T47D (cell line): ENCODE measurements around the gene CENPV.
"Not testable (repeated sequence)": the region's sequence is repeated elsewhere in the genome, so short reads cannot be mapped to it uniquely, and the experiment has no call there.

Experiments used
- DNase-seq, 2 experiments: peaks; one replicate each; pipeline versions ENCODE4 v3.0.0 to v3.0.0-alpha.2; 2011 to 2012; ENCODE audit warnings: low read depth in 1 of 2, low spot score in 1 of 2
- JUND ChIP-seq: IDR thresholded peaks from 2 replicates; pipeline ENCODE4 v1.6.1; 2012; ENCODE audit warnings: low read depth
- in situ Hi-C: cut with HindIII; loops from 2 replicates; pipeline ENCODE4 v1.10.0; 2016; ENCODE audit warnings: low sequenced_read_pairs, low pct_unique_long_range_greater_than_20kb

Gene CENPV

GRCh38 chr17:16353317-16354174 is at the start of gene CENPV:
TSS of gene CENPV (minus strand) at chr17:16353469. CDS start at chr17:16353436, 33 bp downstream.
- peak; percentile 5 to 33 for DNase-seq

DNA sequence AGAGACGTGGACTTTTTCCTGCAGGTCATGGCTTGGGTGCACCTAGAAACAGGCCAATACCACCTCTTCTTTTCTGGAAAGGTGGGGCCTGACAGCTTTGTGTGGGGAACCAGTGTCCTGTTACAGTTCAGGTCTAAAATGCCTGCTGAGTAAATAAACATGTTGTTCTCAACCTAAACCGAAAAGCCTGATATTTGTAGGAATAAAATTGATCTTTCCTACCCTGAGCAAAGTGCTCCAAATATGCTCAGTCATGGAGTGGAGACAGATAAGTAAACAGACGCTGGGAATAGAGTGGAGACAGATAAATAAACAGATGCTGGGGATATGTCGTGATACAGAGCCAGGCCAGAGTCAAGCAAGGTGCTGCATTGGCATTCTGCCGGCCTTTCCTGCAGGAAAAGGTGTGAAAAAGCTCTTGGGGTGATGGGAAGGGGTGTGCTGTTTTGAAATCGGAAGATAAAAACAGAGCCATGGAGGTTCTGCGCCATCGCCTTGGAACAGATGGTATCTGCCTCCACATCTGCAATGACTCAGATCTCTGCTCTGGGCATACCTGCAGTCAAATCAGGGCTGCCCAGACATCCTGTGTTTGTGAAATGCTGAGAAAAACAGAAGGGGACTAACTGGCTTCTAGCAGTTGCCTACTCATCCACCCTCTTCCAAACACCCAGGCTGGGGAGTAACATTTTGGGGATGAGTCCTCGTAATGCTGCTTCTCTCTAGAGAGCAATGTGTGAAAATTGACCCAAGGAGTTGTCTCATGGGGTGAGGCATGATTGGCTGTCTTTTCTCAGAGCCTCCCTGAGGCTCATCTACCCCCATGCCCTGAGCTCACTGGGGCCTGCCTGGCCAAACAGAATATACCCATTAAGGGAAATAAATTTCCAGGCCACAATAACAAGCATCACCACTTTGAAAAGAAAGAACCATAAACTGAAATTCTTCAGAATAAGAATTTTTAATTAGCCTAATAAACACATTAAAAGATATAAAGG is 45.3 kb upstream of the CENPV start:
- DNase-seq, result peak in 1 of 2 experiments; percentile 13
- TF ChIP-seq JUND, result no peak
- in situ Hi-C loops, result no loop called here

More at GRCh38 chr17:16353317-16354174, at the start of gene CENPV:
- in situ Hi-C loops, result no loop called here
- TF ChIP-seq JUND, result no peak

- in situ Hi-C loops, DNase-seq: not testable (repeated sequence)
Measured at GRCh38 chr17:16396693-16397092, 43.4 kb upstream of the CENPV start.

GRCh38 chr17:16395887-16396286 is 42.6 kb upstream of the CENPV start:
- DNase-seq, in situ Hi-C loops: not testable (repeated sequence)

DNA sequence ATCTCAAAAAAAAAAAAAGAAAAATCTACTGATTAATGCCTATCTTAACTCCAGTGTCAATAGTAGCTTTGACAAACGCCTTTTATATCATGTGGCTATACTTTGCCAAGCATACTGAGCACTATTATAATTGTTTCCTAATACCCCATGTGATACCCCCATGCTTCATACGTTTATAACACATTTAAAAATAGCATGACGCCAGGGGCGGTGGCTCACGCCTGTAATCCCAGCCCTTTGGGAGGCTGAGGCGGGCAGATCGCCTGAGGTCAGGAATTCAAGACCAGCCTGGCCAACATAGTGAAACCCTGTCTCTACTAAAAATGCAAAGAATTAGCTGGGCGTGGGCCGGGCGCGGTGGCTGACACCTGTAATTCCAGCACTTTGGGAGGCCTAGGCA is 39.2 kb upstream of the CENPV start:
- in situ Hi-C loops, result not testable (repeated sequence)

DNA sequence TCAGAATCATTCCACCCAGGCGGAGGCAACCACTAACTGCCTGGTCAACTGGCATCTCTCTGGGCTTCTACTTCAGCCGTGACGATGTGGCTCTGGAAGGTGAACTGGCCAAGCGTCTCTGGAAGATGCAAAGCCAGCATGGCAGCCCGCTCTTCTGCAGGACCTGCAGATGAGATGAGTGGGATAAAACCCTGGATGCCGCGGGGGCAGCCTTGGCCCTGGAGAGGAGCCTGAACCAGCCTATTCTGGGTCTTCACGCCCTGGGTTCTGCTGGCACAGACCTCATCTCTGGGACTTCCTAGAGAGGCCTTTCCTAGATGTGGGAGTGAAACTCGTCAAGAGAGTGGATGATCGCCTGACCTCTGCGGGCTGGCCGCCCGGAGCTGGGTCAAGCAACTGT is 38.2 kb upstream of the CENPV start:
- TF ChIP-seq JUND, result no peak
- DNase-seq, result no peak
- in situ Hi-C loops, result no loop called here

More for the DNA sequence above, 39.2 kb upstream of the CENPV start:
- not testable (repeated sequence) for DNase-seq

DNA sequence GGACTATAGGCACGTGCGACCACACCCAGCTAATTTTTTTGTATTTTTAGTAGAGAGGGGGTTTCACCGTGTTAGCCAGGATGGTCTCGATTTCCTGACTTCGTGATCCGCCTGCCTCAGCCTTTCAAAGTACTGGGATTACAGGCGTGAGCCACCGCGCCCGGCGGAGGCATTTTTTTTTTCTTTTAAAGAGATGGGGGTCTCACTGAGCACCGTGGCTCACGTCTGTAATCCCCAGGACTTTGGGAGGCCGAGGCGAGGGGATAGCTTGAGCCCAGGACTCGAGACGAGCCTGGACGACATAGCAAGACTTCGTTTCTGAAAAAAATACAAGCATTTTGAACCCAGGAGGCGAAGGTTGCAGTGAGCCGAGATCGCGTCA is 32.8 kb upstream of the CENPV start:
- DNase-seq, in situ Hi-C loops: not testable (repeated sequence)

GRCh38 chr17:16384557-16384956 is 31.3 kb upstream of the CENPV start:
- TF ChIP-seq JUND, result no peak
- in situ Hi-C loops, result no loop called here
- no peak for DNase-seq

- in situ Hi-C loops, result no loop called here
- TF ChIP-seq JUND, result no peak
- no peak for DNase-seq
Measured at GRCh38 chr17:16383772-16384287, 30.6 kb upstream of the CENPV start.

DNA sequence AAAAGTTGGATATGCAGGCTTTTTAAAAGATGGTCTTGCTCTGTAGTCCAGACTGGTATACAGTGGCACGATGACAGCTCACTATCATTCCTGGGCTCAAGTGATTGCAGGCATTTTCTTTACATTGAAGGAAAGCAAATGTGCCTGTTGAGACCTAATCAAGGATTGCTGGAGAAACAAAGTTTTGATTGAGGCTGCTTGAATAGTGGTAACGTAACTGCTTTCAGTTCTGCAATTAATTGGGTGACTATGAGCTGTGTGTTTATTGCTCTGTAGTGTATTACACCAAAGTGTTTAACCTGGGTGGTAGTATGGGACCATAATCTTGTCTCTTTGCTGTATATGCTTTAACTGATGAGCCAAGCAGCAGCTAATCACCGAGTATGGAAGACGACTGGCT is 29.9 kb upstream of the CENPV start:
- TF ChIP-seq JUND, result no peak
- no peak for DNase-seq
- in situ Hi-C loops, result no loop called here

GRCh38 chr17:16381496-16381820 is 28.2 kb upstream of the CENPV start:
- TF ChIP-seq JUND, result no peak
- no peak for DNase-seq

GRCh38 chr17:16380640-16381495 is 27.6 kb upstream of the CENPV start, which contains the start of gene UBB:
TSS of gene UBB (plus strand) at chr17:16381091. CDS start at chr17:16381908, 817 bp downstream.
- peak; percentile 81 to 97 for DNase-seq
- in situ Hi-C loops, result no loop called here
- no peak for TF ChIP-seq JUND

More at GRCh38 chr17:16381496-16381820, 28.2 kb upstream of the CENPV start:
- in situ Hi-C loops, result no loop called here
